ENCODE data around the gene DQX1.
A peak's percentile ranks its signal among the peaks of the same experiment; 100 is the strongest.
"Not testable (repeated sequence)": the region's sequence is repeated elsewhere in the genome, so short reads cannot be mapped to it uniquely, and the experiment has no call there.

Gene DQX1

GRCh38 chr2:74472086-74472944 is 53.7 kb downstream of the DQX1 start, which contains the start of gene MRPL53:
TSS of gene MRPL53 (minus strand) at chr2:74472680. CDS start at chr2:74472660, 20 bp downstream.
- peaks cover 24 to 38% of the 10 kb centered on the region in 2 donors for H3K36me3 Mint-ChIP-seq
- peaks cover 13 to 40% of the 10 kb centered on the region in 2 donors for H3K4me1 Mint-ChIP-seq
- no peaks in the 10 kb centered on the region for H3K27me3 Mint-ChIP-seq
- H3K4me3 Mint-ChIP-seq = peak within 1 kb of the TSS; percentile 97 to 98
- no peaks in the 10 kb centered on the region for H3K9me3 Mint-ChIP-seq
- H3K27ac Mint-ChIP-seq = peak within 1 kb of the TSS; percentile 99
- DNase-seq (peak; percentile 92), ATAC-seq (replicated peaks) (peak; percentile 95 to 97)

GRCh38 chr2:74471332-74472065 is 54.5 kb downstream of the DQX1 start:
- Mint-ChIP-seq H3K27me3 (no peaks in the 10 kb centered on the region), H3K4me3 (peak overlapping the region; percentile 97 to 98), H3K36me3 (peaks cover 24 to 37% of the 10 kb centered on the region in 2 donors), H3K4me1 (peaks cover 13 to 39% of the 10 kb centered on the region in 2 donors), H3K9me3 (no peaks in the 10 kb centered on the region), H3K27ac (peak overlapping the region; percentile 99)
- peak; percentile 0 to 3 for ATAC-seq (replicated peaks)
- DNase-seq = no peak

- Mint-ChIP-seq H3K27ac (peak overlapping the region; percentile 91), H3K4me3 (peak overlapping the region in 1 of 2 donors; percentile 39), H3K4me1 (peaks cover 13 to 39% of the 10 kb centered on the region in 2 donors), H3K36me3 (peaks cover 24 to 36% of the 10 kb centered on the region in 2 donors)
- DNase-seq; H3K9me3 Mint-ChIP-seq; H3K27me3 Mint-ChIP-seq; ATAC-seq (replicated peaks): not testable (repeated sequence)
These were observed 55.3 kb downstream of the DQX1 start for GRCh38 chr2:74470742-74471141.

All from stimulated activated naive B cell treated with anti-CD40 and anti-IgM and Interleukin-4, amounts not matched to agents 10 μg/mL and 1 μg/mL and 100 μg/mL, for 72 hours (primary cell).